ENCODE measurements around the gene ARL15. TPM values are rescaled to one million over a fixed set of nuclear protein-coding genes. Genes with fewer than 3 reads are reported as not detected.

The ARL15 gene
- total RNA-seq, 1 experiment from 2014 or later: 0.50 TPM

DNA sequence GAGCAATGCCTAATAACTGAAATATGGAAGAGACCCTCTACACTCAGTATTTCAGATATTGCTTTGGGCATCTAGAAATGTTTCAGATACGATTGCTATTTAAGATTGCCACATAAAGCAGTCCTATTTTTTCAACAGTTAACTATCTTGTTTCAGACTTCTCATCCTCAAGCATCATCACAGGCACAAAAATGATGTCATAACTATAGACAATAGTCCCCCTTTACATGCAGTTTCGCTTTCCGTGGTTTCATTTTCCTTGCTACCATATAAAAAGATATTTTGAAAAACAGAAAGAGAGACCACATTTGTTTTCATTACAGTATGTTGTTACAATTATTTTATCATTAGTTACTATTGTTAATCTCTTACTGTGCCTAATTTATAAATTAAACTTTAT is 402.5 kb downstream of the ARL15 start:
- Histone ChIP-seq H3K4me1 (replicated peaks; ENCODE audit: insufficient read depth) (no peaks in the 10 kb centered on the region), H3K79me2 (ENCODE audit: low read depth) (no peaks in the 10 kb centered on the region), H3K27me3 (ENCODE audit: insufficient read depth, low read depth) (no peaks in the 10 kb centered on the region), H2AFZ (no peak overlapping the region), H3K4me3 (no peak overlapping the region), H3K27ac (no peak overlapping the region), H3K9me2 (ENCODE audit: insufficient read depth) (no peaks in the 10 kb centered on the region), H4K20me1 (ENCODE audit: insufficient read depth) (no peaks in the 10 kb centered on the region), H3K36me3 (ENCODE audit: low read depth) (no peaks in the 10 kb centered on the region), H3K9me3 (ENCODE audit: insufficient read depth, low read depth) (no peaks in the 10 kb centered on the region), H3F3A (ENCODE audit: insufficient read depth, low read depth) (no peaks in the 10 kb centered on the region), H3K4me2 (no peak overlapping the region)
- BruUV-seq (replicated peaks): no TSS peak
- ChIA-PET POLR2A (ENCODE audit: unreplicated experiment) (no interaction called here), CTCF (no interaction called here)
- DNase-seq: no peak
- TF ChIP-seq, protein P1, sequence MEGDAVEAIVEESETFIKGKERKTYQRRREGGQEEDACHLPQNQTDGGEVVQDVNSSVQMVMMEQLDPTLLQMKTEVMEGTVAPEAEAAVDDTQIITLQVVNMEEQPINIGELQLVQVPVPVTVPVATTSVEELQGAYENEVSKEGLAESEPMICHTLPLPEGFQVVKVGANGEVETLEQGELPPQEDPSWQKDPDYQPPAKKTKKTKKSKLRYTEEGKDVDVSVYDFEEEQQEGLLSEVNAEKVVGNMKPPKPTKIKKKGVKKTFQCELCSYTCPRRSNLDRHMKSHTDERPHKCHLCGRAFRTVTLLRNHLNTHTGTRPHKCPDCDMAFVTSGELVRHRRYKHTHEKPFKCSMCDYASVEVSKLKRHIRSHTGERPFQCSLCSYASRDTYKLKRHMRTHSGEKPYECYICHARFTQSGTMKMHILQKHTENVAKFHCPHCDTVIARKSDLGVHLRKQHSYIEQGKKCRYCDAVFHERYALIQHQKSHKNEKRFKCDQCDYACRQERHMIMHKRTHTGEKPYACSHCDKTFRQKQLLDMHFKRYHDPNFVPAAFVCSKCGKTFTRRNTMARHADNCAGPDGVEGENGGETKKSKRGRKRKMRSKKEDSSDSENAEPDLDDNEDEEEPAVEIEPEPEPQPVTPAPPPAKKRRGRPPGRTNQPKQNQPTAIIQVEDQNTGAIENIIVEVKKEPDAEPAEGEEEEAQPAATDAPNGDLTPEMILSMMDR (conservative IDR thresholded peaks at IDR 0.05): no peak
- no peak for TF ChIP-seq EZH2 (IDR thresholded peaks at IDR 0.05; ENCODE audit: low read depth)
- intact Hi-C loops (cut with micrococcal nuclease; ENCODE audit: unreplicated experiment): no loop called here

DNA sequence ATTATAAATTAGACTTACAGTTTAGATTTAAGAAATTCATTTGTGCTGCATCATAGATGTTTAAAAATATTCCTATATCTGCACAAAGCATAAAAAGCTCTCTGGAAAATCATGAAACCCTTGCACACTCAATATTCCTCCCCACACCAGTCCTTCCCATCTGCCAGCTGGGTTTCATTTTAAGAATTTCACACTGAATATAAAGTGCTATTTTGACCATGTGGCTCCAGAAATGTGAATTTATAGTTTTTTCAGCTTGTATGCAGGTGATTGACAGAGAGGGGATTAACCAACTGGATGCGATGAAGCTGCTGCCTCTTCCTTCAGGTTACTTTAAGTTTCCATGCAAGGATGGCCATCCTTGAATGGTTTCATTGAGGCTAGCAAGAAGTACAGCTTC is 403.6 kb downstream of the ARL15 start:
- no TSS peak for BruUV-seq (replicated peaks)
- no peak for TF ChIP-seq EZH2 (IDR thresholded peaks at IDR 0.05; ENCODE audit: low read depth)
- TF ChIP-seq, protein P1 (conservative IDR thresholded peaks at IDR 0.05): no peak
- H3K4me3 ChIP-seq: no peak overlapping the region
- ChIA-PET POLR2A (ENCODE audit: unreplicated experiment) (no interaction called here), CTCF (no interaction called here)
- no peak for DNase-seq
- intact Hi-C loops (cut with micrococcal nuclease; ENCODE audit: unreplicated experiment): no loop called here
- H3K36me3 ChIP-seq (ENCODE audit: low read depth): no peaks in the 10 kb centered on the region
- H3K4me2 ChIP-seq: no peak overlapping the region
- no peaks in the 10 kb centered on the region for H3F3A ChIP-seq (ENCODE audit: insufficient read depth, low read depth)
- H3K9me2 ChIP-seq (ENCODE audit: insufficient read depth): no peaks in the 10 kb centered on the region
- H3K4me1 ChIP-seq (replicated peaks; ENCODE audit: insufficient read depth): no peaks in the 10 kb centered on the region
- no peaks in the 10 kb centered on the region for H3K79me2 ChIP-seq (ENCODE audit: low read depth)
- no peaks in the 10 kb centered on the region for H3K9me3 ChIP-seq (ENCODE audit: insufficient read depth, low read depth)
- no peak overlapping the region for H2AFZ ChIP-seq
- H3K27me3 ChIP-seq (ENCODE audit: insufficient read depth, low read depth): no peaks in the 10 kb centered on the region
- H3K27ac ChIP-seq: no peak overlapping the region
- no peaks in the 10 kb centered on the region for H4K20me1 ChIP-seq (ENCODE audit: insufficient read depth)

DNA sequence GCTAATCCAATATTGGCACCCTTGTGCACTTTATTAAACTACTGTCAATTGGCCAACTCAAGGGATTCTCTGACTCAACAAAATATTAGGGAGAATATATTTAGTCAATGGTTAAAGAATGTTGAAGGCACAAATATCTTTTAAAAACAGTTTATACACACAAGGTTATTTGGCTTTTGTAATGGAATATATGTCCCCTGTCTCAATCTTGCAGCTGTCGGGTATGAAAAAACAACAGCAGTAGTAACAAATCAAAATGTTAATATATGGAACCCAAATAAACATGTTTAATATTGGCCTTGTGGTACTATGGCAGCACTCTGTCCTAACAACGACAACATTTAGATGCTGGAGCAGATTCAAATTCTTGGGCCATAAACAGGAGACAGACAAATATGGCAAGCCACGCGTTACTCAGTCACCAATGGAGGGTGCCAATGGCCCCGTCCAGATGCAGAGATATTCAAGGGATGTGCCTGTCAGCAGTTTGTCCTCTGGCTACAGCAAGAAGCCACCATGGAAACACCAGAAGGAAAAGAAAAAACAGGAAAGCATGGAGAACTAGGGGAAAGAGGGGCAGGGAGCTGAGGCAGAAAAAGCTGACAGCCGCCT is 408.0 kb downstream of the ARL15 start:
- POLR2A ChIA-PET (ENCODE audit: unreplicated experiment): no interaction called here
- Histone ChIP-seq H3K36me3 (ENCODE audit: low read depth) (no peaks in the 10 kb centered on the region), H3K4me3 (no peak overlapping the region), H3F3A (ENCODE audit: insufficient read depth, low read depth) (no peaks in the 10 kb centered on the region), H3K9me3 (ENCODE audit: insufficient read depth, low read depth) (no peaks in the 10 kb centered on the region), H2AFZ (no peak overlapping the region), H3K4me2 (no peak overlapping the region), H3K9me2 (ENCODE audit: insufficient read depth) (no peaks in the 10 kb centered on the region), H3K27ac (no peak overlapping the region), H3K79me2 (ENCODE audit: low read depth) (no peaks in the 10 kb centered on the region), H3K4me1 (replicated peaks; ENCODE audit: insufficient read depth) (no peaks in the 10 kb centered on the region), H3K27me3 (ENCODE audit: insufficient read depth, low read depth) (no peaks in the 10 kb centered on the region), H4K20me1 (ENCODE audit: insufficient read depth) (no peaks in the 10 kb centered on the region)
- intact Hi-C loops (cut with micrococcal nuclease; ENCODE audit: unreplicated experiment): no loop called here
- CTCF ChIA-PET: no interaction called here
- no peak for TF ChIP-seq EZH2 (IDR thresholded peaks at IDR 0.05; ENCODE audit: low read depth)
- no TSS peak for BruUV-seq (replicated peaks)
- no peak for DNase-seq

DNA sequence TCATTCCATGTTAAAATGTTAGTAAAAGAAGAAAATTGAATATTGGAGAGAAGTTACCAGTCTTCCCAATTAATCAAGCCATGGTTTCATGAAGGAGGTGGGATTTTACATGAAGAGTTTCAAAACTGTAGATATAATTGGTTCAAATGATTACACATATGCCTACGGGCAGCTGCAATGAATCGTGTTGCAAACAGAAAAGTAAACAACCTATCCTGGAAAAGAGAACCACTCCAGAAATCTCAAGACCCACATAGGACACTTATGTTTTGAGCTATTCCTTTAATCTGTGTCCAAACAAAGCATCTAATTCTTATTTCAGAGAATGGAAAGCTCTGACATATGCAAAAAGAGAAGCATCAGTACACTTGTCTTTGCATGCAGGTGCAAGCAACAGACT is 409.7 kb downstream of the ARL15 start:
- Histone ChIP-seq H3K4me1 (replicated peaks; ENCODE audit: insufficient read depth) (no peaks in the 10 kb centered on the region), H3F3A (ENCODE audit: insufficient read depth, low read depth) (no peaks in the 10 kb centered on the region), H3K27ac (no peak overlapping the region), H3K27me3 (ENCODE audit: insufficient read depth, low read depth) (no peaks in the 10 kb centered on the region), H4K20me1 (ENCODE audit: insufficient read depth) (no peaks in the 10 kb centered on the region), H3K79me2 (ENCODE audit: low read depth) (no peaks in the 10 kb centered on the region), H3K36me3 (ENCODE audit: low read depth) (no peaks in the 10 kb centered on the region), H3K9me3 (ENCODE audit: insufficient read depth, low read depth) (no peaks in the 10 kb centered on the region), H3K4me3 (no peak overlapping the region), H3K4me2 (no peak overlapping the region), H3K9me2 (ENCODE audit: insufficient read depth) (no peaks in the 10 kb centered on the region), H2AFZ (no peak overlapping the region)
- POLR2A ChIA-PET (ENCODE audit: unreplicated experiment): no interaction called here
- intact Hi-C loops (cut with micrococcal nuclease; ENCODE audit: unreplicated experiment): no loop called here
- DNase-seq: no peak
- BruUV-seq (replicated peaks): no TSS peak
- CTCF ChIA-PET: no interaction called here
- TF ChIP-seq, protein P1 (conservative IDR thresholded peaks at IDR 0.05): no peak
- no peak for TF ChIP-seq EZH2 (IDR thresholded peaks at IDR 0.05; ENCODE audit: low read depth)
